ACHN (cell line): ENCODE data around the gene CYGB.
"Not testable (repeated sequence)": the region's sequence is repeated elsewhere in the genome, so short reads cannot be mapped to it uniquely, and the experiment has no call there.

Experiments used
- DNase-seq: peaks from one replicate; pipeline ENCODE4 v3.0.0-alpha.2; 2015
- in situ Hi-C: cut with HindIII; loops from 2 replicates; pipeline ENCODE4 v1.10.0; 2017; ENCODE audit warnings: low sequenced_read_pairs, low pct_ligation_motif_present, low pct_unique_long_range_greater_than_20kb

CYGB gene

GRCh38 chr17:76530095-76530723 lies 7.3 kb downstream of the CYGB start:
- in situ Hi-C loops = no loop called here
- no peak for DNase-seq

- in situ Hi-C loops = no loop called here
- DNase-seq = no peak
These were observed 8.1 kb downstream of the CYGB start for GRCh38 chr17:76529224-76530094.

DNA sequence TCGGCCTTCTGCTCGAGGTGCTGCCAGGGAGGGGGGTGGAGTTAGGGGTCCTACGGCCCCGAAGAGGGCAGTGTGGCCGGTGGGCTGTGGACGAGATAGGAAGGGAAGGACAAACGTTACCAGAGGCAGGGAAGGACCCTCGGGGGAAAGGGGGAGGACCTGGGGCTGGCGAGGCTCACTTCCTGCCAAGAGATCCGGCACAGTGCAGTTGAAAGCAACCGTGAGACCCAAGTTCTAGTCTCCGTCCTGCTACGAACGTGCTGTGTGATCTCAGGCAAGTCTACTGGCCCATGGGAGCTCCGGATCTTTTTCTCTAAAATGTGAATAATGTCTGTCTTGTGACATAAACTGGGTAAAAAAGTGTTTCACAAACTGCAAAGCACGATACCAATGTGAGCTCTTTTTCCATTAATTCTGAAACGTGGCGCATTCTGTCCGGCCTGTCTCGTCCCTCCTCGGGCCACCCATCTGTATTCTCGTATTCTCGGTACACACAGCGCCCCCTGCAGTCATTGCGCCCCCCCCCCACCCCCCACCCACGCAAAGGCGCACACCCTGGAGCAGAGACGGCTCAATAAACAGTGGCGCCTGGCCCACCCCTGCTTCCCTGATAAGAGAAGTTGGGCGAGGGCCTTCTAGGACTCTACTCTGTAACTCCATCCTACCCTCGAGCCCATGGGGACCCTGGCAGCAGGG lies 8.8 kb downstream of the CYGB start:
- in situ Hi-C loops = no loop called here
- DNase-seq = no peak

GRCh38 chr17:76528156-76528527 lies 9.4 kb downstream of the CYGB start:
- in situ Hi-C loops = no loop called here
- no peak for DNase-seq

GRCh38 chr17:76527430-76528111 lies 9.9 kb downstream of the CYGB start:
- in situ Hi-C loops = no loop called here
- DNase-seq = peak; percentile 87

- DNase-seq, in situ Hi-C loops: not testable (repeated sequence)
These were observed 10.5 kb downstream of the CYGB start for GRCh38 chr17:76527016-76527415.

DNA sequence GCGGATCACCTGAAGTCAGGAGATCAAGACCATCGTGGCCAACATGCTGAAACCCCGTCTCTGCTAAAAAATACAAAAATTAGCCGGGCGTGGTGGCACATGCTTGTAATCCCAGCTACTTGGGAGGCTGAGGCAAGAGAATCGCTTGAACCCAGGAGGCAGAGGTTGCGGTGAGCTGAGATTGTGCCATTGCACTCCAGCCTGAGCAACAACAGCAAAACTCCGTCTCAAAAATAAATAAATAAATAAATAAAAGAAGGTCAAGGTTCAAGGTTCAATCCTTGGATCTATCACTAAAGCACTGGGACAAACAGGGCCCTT lies 12.0 kb downstream of the CYGB start:
- DNase-seq, in situ Hi-C loops: not testable (repeated sequence)

GRCh38 chr17:76524598-76525512 lies 12.7 kb downstream of the CYGB start:
- in situ Hi-C loops = no loop called here
- no peak for DNase-seq

GRCh38 chr17:76523084-76524037 lies 14.1 kb downstream of the CYGB start:
- DNase-seq = peak; percentile 70
- in situ Hi-C loops = no loop called here

DNA sequence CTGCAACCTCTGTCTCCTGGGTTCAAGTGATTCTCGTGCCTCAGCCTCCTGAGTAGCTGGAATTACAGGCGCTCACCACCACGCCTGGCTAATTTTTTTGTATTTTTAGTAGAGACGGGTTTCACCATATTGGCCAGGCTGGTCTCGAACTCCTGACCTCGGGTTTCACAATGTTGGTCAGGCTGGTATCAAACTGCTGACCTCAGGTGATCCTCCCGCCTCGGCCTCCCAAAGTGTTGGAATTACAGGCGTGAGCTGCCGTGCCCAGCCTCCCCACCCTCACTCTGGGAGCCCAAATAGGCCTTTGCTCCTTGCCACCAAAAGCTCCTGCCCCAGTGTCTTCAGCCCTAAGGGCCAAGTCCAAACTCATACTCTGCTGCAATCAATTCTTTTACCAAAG lies 15.8 kb downstream of the CYGB start:
- DNase-seq, in situ Hi-C loops: not testable (repeated sequence)

GRCh38 chr17:76521262-76521661 lies 16.2 kb downstream of the CYGB start:
- in situ Hi-C loops = no loop called here
- DNase-seq = no peak

- in situ Hi-C loops = no loop called here
- no peak for DNase-seq
These were observed 18.2 kb downstream of the CYGB start for GRCh38 chr17:76519048-76519966.

DNA sequence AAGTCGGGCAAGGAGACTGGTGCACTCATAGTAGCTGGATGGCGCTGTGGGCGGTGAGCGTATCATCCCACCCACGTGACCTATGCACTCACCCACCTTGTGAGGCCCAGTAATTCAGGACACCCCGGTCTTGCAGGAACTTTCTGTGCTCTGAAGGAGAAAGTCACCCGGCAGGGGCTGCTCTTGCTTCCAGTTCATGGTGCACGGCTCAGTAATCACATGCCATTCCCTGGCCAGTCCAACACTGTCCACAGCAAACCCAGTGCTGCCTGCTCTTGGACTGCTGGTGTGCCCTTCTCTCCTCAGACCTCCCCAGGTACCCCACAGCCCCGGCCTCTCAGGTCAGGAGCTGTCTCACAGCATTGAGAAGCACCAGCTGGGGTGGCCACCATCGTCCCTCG lies 19.9 kb downstream of the CYGB start:
- in situ Hi-C loops = no loop called here
- DNase-seq = peak; percentile 56

DNA sequence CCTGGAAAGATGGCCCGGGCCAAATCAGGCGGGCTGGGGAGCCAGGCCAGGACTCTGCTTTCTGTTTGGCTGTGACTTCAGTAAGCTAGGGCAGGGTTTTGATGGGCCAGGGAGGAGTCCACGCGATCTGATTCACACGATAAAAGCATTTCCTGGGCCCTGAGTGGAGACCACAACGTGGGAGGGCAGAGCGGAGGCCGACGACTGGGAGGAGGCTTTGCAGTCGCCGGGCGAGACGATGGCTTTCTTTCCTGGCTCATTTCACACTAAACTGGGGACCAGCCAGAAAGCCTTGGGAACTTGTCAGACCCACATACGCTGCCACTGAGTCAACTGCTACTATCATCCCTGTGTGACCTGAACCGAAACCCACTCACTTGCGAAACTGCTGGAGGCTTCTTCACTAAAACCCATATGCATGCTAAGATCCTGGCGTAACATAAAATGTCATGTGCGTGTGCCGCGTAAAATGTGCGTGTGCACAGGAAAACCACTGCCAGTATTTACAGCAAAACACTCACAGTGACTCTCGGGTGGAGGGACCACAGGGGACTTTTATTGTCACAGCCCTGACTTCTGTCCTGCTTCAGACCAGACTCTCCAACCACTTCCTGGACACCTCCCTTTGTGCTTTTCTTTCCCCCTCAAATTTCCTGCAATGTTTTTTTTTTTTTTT lies 22.1 kb downstream of the CYGB start:
- in situ Hi-C loops = no loop called here

GRCh38 chr17:76514355-76514754 lies 23.2 kb downstream of the CYGB start:
- DNase-seq, in situ Hi-C loops: not testable (repeated sequence)

More for the DNA sequence above, 22.1 kb downstream of the CYGB start:
- peak; percentile 82 for DNase-seq

GRCh38 chr17:76513306-76513692 lies 24.2 kb downstream of the CYGB start:
- no peak for DNase-seq
- in situ Hi-C loops = no loop called here
